Measurements from ENCODE around the gene RUNX3. TPM values are rescaled to one million over a fixed set of nuclear protein-coding genes. Genes with fewer than 3 reads are reported as not detected.
"Not testable (repeated sequence)": the region's sequence is repeated elsewhere in the genome, so short reads cannot be mapped to it uniquely, and the experiment has no call there.

The RUNX3 gene
- total RNA-seq, 2 experiments from 2014 or later, result 177 to 183 TPM

- CTCF ChIA-PET, result interaction anchor here (0.8 to 1.7 kb wide), 3 partner anchors 14 to 124 kb away, joined by 3 to 5 read pairs (median 3); no protein-coding TSS in a partner anchor
- Mint-ChIP-seq H3K27ac (peak overlapping the region; percentile 96), H3K4me3 (no peak overlapping the region), H3K9me3 (no peaks in the 10 kb centered on the region), H3K36me3 (ENCODE audit: low read depth) (peaks cover 87% of the 10 kb centered on the region), H3K4me1 (peaks cover 89% of the 10 kb centered on the region), H3K27me3 (no peaks in the 10 kb centered on the region)
- POLR2A ChIA-PET, result interaction anchor here (0.7 to 5.7 kb wide), 4 partner anchors 12 to 109 kb away, joined by 3 to 128 read pairs (median 4); partner anchors contain the start of gene RUNX3
- DNase-seq, result no peak
Observed at GRCh38 chr1:24913274-24913604, 16.8 kb downstream of the RUNX3 start.

GRCh38 chr1:24912376-24913273 is 17.5 kb downstream of the RUNX3 start:
- Mint-ChIP-seq H3K4me3 (peak overlapping the region; percentile 14), H3K27me3 (no peaks in the 10 kb centered on the region)

GRCh38 chr1:24911651-24912155 is 18.4 kb downstream of the RUNX3 start:
- POLR2A ChIA-PET, result interaction anchor here (0.7 to 5.7 kb wide), 13 partner anchors 8 to 322 kb away, joined by 3 to 128 read pairs (median 4); partner anchors contain the start of gene RUNX3
- Mint-ChIP-seq H3K36me3 (ENCODE audit: low read depth) (peaks cover 86% of the 10 kb centered on the region), H3K9me3 (no peaks in the 10 kb centered on the region), H3K4me3 (peak overlapping the region; percentile 48), H3K27ac (peak overlapping the region; percentile 96), H3K4me1 (peaks cover 82% of the 10 kb centered on the region), H3K27me3 (no peaks in the 10 kb centered on the region)
- CTCF ChIA-PET, result interaction anchor here (0.6 to 1.7 kb wide), 7 partner anchors 15 to 223 kb away, joined by 3 to 5 read pairs (median 3); no protein-coding TSS in a partner anchor
- no peak for DNase-seq

More at GRCh38 chr1:24912376-24913273, 17.5 kb downstream of the RUNX3 start:
- H3K27ac Mint-ChIP-seq, result peak overlapping the region; percentile 96
- peaks cover 88% of the 10 kb centered on the region for H3K4me1 Mint-ChIP-seq
- ChIA-PET POLR2A (interaction anchor here (0.7 to 5.7 kb wide), 9 partner anchors 13 to 321 kb away, joined by 3 to 128 read pairs (median 3); partner anchors contain the start of gene RUNX3), CTCF (interaction anchor here (0.8 to 1.7 kb wide), 3 partner anchors 14 to 124 kb away, joined by 3 to 5 read pairs (median 3); no protein-coding TSS in a partner anchor)
- no peaks in the 10 kb centered on the region for H3K9me3 Mint-ChIP-seq
- peaks cover 87% of the 10 kb centered on the region for H3K36me3 Mint-ChIP-seq (ENCODE audit: low read depth)
- DNase-seq, result no peak

- POLR2A ChIA-PET, result interaction anchor here (0.7 to 5.7 kb wide), 13 partner anchors 8 to 188 kb away, joined by 3 to 128 read pairs (median 4); partner anchors contain the start of gene RUNX3
Observed at GRCh38 chr1:24910751-24911650, 19.1 kb downstream of the RUNX3 start.

GRCh38 chr1:24910210-24910609 is 19.9 kb downstream of the RUNX3 start:
- Mint-ChIP-seq H3K27me3 (no peaks in the 10 kb centered on the region), H3K27ac (peak overlapping the region; percentile 96), H3K36me3 (ENCODE audit: low read depth) (peaks cover 85% of the 10 kb centered on the region), H3K4me3 (no peak overlapping the region), H3K9me3 (no peaks in the 10 kb centered on the region), H3K4me1 (peaks cover 69% of the 10 kb centered on the region)
- DNase-seq, result no peak
- ChIA-PET POLR2A (interaction anchor here (1.1 to 5.7 kb wide), 7 partner anchors 9 to 189 kb away, joined by 3 to 128 read pairs (median 4); partner anchors contain the start of gene RUNX3), CTCF (interaction anchor here (1.3 to 1.6 kb wide), 2 partner anchors 127 to 222 kb away, joined by 4 to 5 read pairs; no protein-coding TSS in a partner anchor)

More at GRCh38 chr1:24910751-24911650, 19.1 kb downstream of the RUNX3 start:
- Mint-ChIP-seq H3K4me3 (peak overlapping the region; percentile 48), H3K36me3 (ENCODE audit: low read depth) (peaks cover 85% of the 10 kb centered on the region), H3K9me3 (no peaks in the 10 kb centered on the region), H3K27ac (peak overlapping the region; percentile 96), H3K27me3 (no peaks in the 10 kb centered on the region), H3K4me1 (peaks cover 76% of the 10 kb centered on the region)
- CTCF ChIA-PET, result interaction anchor here (0.6 to 1.6 kb wide), 7 partner anchors 22 to 223 kb away, joined by 3 to 5 read pairs (median 3); no protein-coding TSS in a partner anchor
- peak; percentile 88 for DNase-seq

GRCh38 chr1:24909388-24909898 is 20.6 kb downstream of the RUNX3 start:
- Mint-ChIP-seq H3K27ac (peak overlapping the region; percentile 96), H3K36me3 (ENCODE audit: low read depth) (peaks cover 79% of the 10 kb centered on the region), H3K4me3 (no peak overlapping the region), H3K4me1 (peaks cover 62% of the 10 kb centered on the region), H3K27me3 (no peaks in the 10 kb centered on the region), H3K9me3 (no peaks in the 10 kb centered on the region)
- ChIA-PET POLR2A (interaction anchor here (1.5 to 5.7 kb wide), 2 partner anchors 11 to 16 kb away, joined by 4 to 128 read pairs; partner anchors contain the start of gene RUNX3), CTCF (no interaction called here)
- no peak for DNase-seq

GRCh38 chr1:24908591-24909259 is 21.4 kb downstream of the RUNX3 start:
- Mint-ChIP-seq H3K27ac (no peak overlapping the region), H3K27me3 (no peaks in the 10 kb centered on the region), H3K4me1 (peaks cover 56% of the 10 kb centered on the region), H3K9me3 (no peaks in the 10 kb centered on the region), H3K36me3 (ENCODE audit: low read depth) (peaks cover 82% of the 10 kb centered on the region), H3K4me3 (no peak overlapping the region)
- POLR2A ChIA-PET, result interaction anchor here (1.5 kb wide), 1 partner anchor 11 kb away, joined by 4 read pairs; no protein-coding TSS in a partner anchor
- CTCF ChIA-PET, result no interaction called here
- no peak for DNase-seq

- H3K9me3 Mint-ChIP-seq, H3K27me3 Mint-ChIP-seq, DNase-seq, H3K4me3 Mint-ChIP-seq, POLR2A ChIA-PET, CTCF ChIA-PET: not testable (repeated sequence)
- Mint-ChIP-seq H3K36me3 (ENCODE audit: low read depth) (peaks cover 84% of the 10 kb centered on the region), H3K4me1 (peaks cover 47% of the 10 kb centered on the region), H3K27ac (peak overlapping the region; percentile 66)
Observed at GRCh38 chr1:24907587-24908294, 22.3 kb downstream of the RUNX3 start.

- no peak overlapping the region for H3K4me3 Mint-ChIP-seq
- peaks cover 39% of the 10 kb centered on the region for H3K4me1 Mint-ChIP-seq
- H3K9me3 Mint-ChIP-seq, result no peaks in the 10 kb centered on the region
- DNase-seq, result peak; percentile 12
- H3K36me3 Mint-ChIP-seq (ENCODE audit: low read depth), result peaks cover 85% of the 10 kb centered on the region
- H3K27ac Mint-ChIP-seq, result no peak overlapping the region
- CTCF ChIA-PET, result no interaction called here
- POLR2A ChIA-PET, result no interaction called here
- no peaks in the 10 kb centered on the region for H3K27me3 Mint-ChIP-seq
Observed at GRCh38 chr1:24906760-24907490, 23.2 kb downstream of the RUNX3 start.

- peak; percentile 15 for DNase-seq
- Mint-ChIP-seq H3K4me1 (peaks cover 31% of the 10 kb centered on the region), H3K4me3 (no peak overlapping the region), H3K36me3 (ENCODE audit: low read depth) (peaks cover 86% of the 10 kb centered on the region), H3K27me3 (no peaks in the 10 kb centered on the region), H3K9me3 (no peaks in the 10 kb centered on the region), H3K27ac (no peak overlapping the region)
- POLR2A ChIA-PET, result no interaction called here
- CTCF ChIA-PET, result no interaction called here
Observed at GRCh38 chr1:24905979-24906720, 23.9 kb downstream of the RUNX3 start.

All from activated CD4-positive, alpha-beta memory T cell treated with anti-CD3 and anti-CD28 coated beads, Interleukin-2, amount 10 ng/mL, durations not matched to agents 7 days and 5 days (primary cell).